ENCODE results near the gene TPM1. TPM values are rescaled to one million over a fixed set of nuclear protein-coding genes. Genes with fewer than 3 reads are reported as not detected.

TPM1 gene
- total and polyA plus RNA-seq, 4 donors = 64.7 to 101 (median 71.5) TPM

DNA sequence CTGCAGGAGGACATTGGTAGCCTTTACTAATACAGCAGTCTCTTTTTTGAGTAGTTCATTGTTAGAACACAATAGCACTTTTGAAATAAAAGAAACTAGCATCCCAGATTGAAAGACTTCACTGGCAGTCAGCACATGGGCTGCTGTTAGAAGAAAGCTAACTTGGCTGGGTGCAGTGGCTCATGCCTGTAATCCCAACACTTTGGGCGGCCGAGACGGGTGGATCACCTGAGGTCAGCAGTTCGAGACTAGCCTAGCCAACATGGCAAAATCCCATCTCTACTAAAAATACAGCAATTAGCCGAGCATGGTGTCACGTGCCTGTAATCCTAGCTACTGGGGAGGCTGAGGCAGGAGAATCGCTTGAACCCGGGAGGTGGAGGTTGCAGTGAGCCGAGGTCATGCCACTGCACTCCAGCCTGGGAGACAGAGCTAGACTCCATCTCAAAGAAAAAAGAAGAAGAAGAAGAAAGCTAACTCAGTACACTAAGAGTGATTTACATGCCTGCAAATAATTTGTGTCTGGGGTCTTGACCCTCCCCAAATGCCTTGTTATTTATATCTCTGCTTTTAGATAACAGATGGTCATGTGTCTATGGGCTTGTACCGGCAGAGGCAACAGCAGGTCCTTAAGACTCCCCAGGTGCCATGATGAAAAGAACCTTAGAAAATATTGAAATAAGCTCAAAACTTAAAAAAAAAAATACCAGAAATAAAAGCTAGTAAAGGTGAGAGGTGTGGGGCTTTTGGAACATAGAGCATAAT is 9.7 kb downstream of the TPM1 start:
- 82% methylated on average over 10 of the region's 10 CpGs for WGBS
- Histone ChIP-seq H3K9me3 (ENCODE audit: control insufficient read depth in 4 of 4, low read length in 3 of 4) (no peaks in the 10 kb centered on the region), H3K27ac (ENCODE audit: low read depth in 1 of 2, low read length in 2 of 2) (peak overlapping the region; percentile 29 to 79), H3K27me3 (ENCODE audit: control insufficient read depth in 4 of 4, insufficient read depth in 4 of 4, low read length in 3 of 4) (no peaks in the 10 kb centered on the region), H3K36me3 (ENCODE audit: control insufficient read depth in 4 of 4, insufficient read depth in 3 of 4, low read depth in 1 of 4, low read length in 3 of 4) (peaks cover 0 to 7% (median 0%) of the 10 kb centered on the region in 4 donors), H3K4me3 (ENCODE audit: low read depth in 1 of 3, low read length in 3 of 3) (no peak overlapping the region), H3K9ac (ENCODE audit: low read depth in 1 of 2, low read length in 2 of 2) (no peak overlapping the region), H3K4me1 (ENCODE audit: control insufficient read depth in 4 of 4, insufficient read depth in 4 of 4, low read length in 3 of 4) (peaks cover 22 to 65% (median 46%) of the 10 kb centered on the region in 4 donors)
- DNase-seq (ENCODE audit: low spot score) = no peak
- TF ChIP-seq FOXA2 (IDR thresholded peaks at IDR 0.05) = no peak
- TF ChIP-seq, protein P1, sequence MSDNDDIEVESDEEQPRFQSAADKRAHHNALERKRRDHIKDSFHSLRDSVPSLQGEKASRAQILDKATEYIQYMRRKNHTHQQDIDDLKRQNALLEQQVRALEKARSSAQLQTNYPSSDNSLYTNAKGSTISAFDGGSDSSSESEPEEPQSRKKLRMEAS (IDR thresholded peaks at IDR 0.05) = no peak
- no peak for TF ChIP-seq FOXA1 (IDR thresholded peaks at IDR 0.05)
- no peak for TF ChIP-seq HNF4G (IDR thresholded peaks at IDR 0.05)
- TF ChIP-seq EGR1 (IDR thresholded peaks at IDR 0.05; ENCODE audit: low read depth in 2 of 2) = no peak
- no peak for TF ChIP-seq YY1 (IDR thresholded peaks at IDR 0.05)
- TF ChIP-seq, protein P2, sequence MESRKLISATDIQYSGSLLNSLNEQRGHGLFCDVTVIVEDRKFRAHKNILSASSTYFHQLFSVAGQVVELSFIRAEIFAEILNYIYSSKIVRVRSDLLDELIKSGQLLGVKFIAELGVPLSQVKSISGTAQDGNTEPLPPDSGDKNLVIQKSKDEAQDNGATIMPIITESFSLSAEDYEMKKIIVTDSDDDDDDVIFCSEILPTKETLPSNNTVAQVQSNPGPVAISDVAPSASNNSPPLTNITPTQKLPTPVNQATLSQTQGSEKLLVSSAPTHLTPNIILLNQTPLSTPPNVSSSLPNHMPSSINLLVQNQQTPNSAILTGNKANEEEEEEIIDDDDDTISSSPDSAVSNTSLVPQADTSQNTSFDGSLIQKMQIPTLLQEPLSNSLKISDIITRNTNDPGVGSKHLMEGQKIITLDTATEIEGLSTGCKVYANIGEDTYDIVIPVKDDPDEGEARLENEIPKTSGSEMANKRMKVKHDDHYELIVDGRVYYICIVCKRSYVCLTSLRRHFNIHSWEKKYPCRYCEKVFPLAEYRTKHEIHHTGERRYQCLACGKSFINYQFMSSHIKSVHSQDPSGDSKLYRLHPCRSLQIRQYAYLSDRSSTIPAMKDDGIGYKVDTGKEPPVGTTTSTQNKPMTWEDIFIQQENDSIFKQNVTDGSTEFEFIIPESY (IDR thresholded peaks at IDR 0.05) = no peak
- TF ChIP-seq RAD21 (IDR thresholded peaks at IDR 0.05) = no peak
- TF ChIP-seq, protein P3, sequence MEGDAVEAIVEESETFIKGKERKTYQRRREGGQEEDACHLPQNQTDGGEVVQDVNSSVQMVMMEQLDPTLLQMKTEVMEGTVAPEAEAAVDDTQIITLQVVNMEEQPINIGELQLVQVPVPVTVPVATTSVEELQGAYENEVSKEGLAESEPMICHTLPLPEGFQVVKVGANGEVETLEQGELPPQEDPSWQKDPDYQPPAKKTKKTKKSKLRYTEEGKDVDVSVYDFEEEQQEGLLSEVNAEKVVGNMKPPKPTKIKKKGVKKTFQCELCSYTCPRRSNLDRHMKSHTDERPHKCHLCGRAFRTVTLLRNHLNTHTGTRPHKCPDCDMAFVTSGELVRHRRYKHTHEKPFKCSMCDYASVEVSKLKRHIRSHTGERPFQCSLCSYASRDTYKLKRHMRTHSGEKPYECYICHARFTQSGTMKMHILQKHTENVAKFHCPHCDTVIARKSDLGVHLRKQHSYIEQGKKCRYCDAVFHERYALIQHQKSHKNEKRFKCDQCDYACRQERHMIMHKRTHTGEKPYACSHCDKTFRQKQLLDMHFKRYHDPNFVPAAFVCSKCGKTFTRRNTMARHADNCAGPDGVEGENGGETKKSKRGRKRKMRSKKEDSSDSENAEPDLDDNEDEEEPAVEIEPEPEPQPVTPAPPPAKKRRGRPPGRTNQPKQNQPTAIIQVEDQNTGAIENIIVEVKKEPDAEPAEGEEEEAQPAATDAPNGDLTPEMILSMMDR (IDR thresholded peaks at IDR 0.05; ENCODE audit: low read depth, low read length, missing input control) = no peak

DNA sequence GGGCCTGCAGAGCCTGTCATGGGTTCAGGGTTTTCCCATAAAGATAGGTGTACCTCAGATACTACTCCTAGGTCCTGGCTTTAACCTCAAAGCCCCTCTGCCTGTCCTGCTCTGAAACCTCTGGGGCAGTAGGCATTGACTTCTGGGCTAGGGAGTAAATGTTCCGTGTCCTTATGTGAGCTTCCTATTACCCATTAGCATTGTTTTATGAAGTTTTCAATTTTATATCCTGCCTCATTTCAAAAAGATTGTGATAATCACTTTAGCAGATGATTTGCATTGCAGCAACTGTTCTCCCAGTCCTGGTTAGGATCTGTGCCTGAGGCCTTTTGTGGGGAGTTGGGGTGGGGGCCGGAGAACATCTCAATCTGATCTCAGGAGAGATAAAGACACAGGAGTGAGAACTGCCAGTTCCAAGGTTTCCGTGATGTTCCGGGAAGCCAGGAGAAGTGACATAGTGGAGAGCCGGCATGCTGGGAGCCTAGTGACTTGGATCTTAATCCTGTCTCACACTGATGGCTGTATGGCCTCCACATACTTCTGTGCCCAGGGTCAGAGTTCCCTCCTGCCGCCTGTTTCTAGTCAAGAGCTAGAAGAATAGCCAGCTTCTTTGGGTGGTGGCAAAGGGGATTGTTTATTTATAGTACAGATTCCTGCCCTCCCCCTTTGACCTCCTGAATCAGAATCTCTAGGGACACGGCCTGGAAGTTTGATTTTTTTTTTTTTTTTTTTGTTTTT is 10.6 kb downstream of the TPM1 start:
- no peak for DNase-seq (ENCODE audit: low spot score)

More for the DNA sequence above, 10.6 kb downstream of the TPM1 start:
- H3K9ac ChIP-seq (ENCODE audit: low read depth in 1 of 2, low read length in 2 of 2) = no peak overlapping the region
- no peak overlapping the region for H3K4me3 ChIP-seq (ENCODE audit: low read depth in 1 of 3, low read length in 3 of 3)
- 44% methylated on average over 7 of the region's 7 CpGs for WGBS
- TF ChIP-seq RXRA (IDR thresholded peaks at IDR 0.05) = peak in 1 of 2 donors; percentile 4
- peak; percentile 86 for TF ChIP-seq NR2F2 (IDR thresholded peaks at IDR 0.05)
- no peak for TF ChIP-seq JUND (IDR thresholded peaks at IDR 0.05)
- peak; percentile 9 for TF ChIP-seq HNF4G (IDR thresholded peaks at IDR 0.05)
- TF ChIP-seq, protein P1 (IDR thresholded peaks at IDR 0.05) = no peak
- no peak for TF ChIP-seq FOXA2 (IDR thresholded peaks at IDR 0.05)
- TF ChIP-seq SP1 (IDR thresholded peaks at IDR 0.05) = no peak
- TF ChIP-seq HNF4A (conservative IDR thresholded peaks at IDR 0.05) = peak; percentile 41 to 47
- H3K27ac ChIP-seq (ENCODE audit: low read depth in 1 of 2, low read length in 2 of 2) = peak overlapping the region; percentile 69 to 83
- H3K9me3 ChIP-seq (ENCODE audit: control insufficient read depth in 4 of 4, low read length in 3 of 4) = no peaks in the 10 kb centered on the region
- no peaks in the 10 kb centered on the region for H3K27me3 ChIP-seq (ENCODE audit: control insufficient read depth in 4 of 4, insufficient read depth in 4 of 4, low read length in 3 of 4)
- peaks cover 22 to 65% (median 46%) of the 10 kb centered on the region in 4 donors for H3K4me1 ChIP-seq (ENCODE audit: control insufficient read depth in 4 of 4, insufficient read depth in 4 of 4, low read length in 3 of 4)
- peaks cover 0 to 12% (median 8%) of the 10 kb centered on the region in 4 donors for H3K36me3 ChIP-seq (ENCODE audit: control insufficient read depth in 4 of 4, insufficient read depth in 3 of 4, low read depth in 1 of 4, low read length in 3 of 4)

All from liver (tissue), 9 donors.